NCI-H1417 (cell line): ENCODE measurements around the gene NEDD9.
A peak's percentile ranks its signal among the peaks of the same experiment; 100 is the strongest.

ENCODE experiments used
- DNase-seq, 3 experiments: peaks; one replicate each; lab custom pipeline; 2025; lab: John Stamatoyannopoulos, UW

The NEDD9 gene

DNA sequence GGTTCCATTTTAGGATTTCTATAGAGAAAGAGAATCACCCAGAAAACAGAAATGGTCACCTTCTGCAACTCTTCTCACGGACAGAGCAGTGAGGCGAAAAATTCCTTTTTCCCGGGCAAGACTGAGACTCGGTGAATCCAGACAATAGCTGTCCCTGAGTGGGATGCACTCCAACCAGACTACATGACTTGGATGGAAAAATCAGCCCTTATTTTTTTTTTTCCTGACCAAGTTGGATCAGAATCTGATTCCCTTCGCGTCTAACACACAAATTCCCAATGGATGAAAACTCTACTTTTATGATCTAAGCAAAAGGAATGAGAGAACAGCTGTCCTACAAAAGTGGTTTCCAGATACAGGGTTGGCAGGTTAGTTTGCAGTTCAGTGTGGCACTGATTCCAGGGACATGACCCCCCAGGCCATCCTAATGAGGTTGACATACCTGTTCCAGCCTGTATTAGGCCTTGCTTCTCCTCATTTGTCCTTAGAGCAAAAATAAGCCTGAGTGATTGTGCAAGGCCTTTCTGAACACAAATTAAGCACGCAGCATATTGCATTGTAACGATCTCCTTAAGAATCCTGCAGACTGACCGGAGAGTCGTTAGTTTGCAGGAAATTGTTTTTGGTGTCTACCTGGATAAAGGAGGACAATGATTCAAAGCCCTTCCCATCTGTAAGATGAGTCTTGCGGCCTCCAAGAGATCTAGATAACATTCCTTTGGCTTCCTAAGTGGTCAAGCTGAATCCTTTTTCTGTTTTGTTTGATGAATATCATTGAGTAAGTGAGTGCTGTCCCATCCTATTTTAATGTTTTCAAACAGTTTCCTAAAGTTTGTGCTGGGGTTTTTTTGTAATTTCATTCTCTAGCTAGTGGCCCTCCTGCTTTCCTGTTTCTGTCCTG lies 1.5 kb upstream of the NEDD9 start:
- no peak for DNase-seq

DNA sequence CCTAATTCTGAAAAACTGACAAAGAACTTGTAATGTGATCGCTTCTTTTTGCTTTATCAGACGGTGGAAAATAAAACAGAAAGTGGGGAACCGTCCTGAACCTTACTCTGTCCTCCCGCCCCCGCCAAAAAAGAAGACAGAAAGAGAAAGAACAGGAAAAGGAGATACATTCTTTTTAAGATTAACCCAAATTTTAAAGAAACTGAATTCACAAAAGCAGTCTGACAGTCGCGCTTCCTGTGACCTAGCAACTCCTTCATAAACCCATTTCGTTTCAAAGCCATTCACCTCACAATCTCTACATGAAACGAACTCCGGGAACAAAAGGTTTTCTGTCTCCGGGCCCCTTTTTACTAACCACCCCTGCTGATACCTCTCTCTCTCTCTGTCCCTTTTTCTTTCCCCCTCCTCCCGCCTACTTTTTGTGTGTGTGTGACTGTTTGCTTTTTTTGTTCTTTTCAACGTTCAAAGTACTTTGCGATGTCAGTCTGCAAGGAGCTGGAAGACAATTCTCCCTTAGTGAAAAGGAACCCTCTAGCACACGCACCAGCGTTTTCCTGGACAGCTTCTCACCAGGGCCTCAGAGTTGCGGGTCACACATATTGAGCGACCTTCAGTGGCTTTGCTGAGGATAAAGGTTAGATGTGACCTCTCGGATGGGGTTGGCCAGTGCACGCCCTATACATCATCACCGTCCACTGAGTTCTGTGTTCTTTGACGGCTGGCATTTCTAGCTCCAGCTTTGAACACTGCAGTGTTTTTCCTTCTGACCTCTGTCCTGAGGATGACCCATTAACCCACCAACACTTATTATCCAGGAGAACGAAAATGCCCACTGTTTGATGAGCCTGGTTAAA lies 530 bp upstream of the NEDD9 start:
- peak; percentile 60 to 82 (median 66) for DNase-seq

DNA sequence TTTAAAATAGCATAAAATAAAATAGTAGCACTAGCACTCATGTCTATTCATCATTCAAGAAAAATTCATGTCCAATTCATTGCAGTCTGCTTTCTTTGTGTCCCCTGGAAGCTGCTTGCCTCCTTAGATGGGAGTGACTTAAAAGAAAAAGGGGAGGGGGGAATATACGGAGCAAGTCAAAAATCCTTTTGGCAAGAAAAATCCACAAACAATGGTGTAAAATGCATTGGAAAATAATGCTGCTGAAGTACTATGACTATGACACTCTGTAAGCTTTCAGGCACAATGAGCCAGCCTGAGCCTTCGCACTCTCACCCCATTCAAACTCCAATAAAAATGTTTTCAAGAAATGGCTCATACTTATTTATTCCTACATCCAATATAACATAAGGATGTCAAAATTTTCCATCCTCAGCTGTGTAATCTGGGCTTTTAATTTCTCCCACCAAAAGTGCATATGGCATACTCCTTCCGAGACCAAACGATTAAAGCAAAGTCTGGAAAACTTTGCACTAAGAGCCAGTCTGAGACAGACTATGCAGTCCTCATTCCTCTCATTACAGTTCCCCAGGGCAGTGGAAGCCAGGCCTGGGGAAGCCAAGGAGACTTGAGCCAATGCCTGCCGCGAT lies 790 bp downstream of the NEDD9 start:
- no peak for DNase-seq

DNA sequence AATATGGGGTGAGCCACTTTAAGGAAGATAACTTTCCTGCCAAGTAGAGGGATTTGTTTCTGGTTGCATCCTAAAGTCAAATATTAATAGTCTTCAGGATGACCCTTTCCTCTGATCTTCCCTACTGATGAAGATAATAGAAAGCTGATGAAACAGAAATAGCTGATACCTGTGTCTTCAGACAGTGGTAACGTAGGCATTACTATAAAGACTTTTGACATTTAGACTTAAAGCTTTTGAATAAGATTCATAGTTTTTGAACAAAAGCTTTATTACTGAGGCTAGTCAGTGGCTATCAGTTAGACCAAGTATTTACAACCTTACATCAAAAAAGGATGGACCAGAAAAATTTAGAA lies 1.4 kb downstream of the NEDD9 start:
- no peak for DNase-seq

DNA sequence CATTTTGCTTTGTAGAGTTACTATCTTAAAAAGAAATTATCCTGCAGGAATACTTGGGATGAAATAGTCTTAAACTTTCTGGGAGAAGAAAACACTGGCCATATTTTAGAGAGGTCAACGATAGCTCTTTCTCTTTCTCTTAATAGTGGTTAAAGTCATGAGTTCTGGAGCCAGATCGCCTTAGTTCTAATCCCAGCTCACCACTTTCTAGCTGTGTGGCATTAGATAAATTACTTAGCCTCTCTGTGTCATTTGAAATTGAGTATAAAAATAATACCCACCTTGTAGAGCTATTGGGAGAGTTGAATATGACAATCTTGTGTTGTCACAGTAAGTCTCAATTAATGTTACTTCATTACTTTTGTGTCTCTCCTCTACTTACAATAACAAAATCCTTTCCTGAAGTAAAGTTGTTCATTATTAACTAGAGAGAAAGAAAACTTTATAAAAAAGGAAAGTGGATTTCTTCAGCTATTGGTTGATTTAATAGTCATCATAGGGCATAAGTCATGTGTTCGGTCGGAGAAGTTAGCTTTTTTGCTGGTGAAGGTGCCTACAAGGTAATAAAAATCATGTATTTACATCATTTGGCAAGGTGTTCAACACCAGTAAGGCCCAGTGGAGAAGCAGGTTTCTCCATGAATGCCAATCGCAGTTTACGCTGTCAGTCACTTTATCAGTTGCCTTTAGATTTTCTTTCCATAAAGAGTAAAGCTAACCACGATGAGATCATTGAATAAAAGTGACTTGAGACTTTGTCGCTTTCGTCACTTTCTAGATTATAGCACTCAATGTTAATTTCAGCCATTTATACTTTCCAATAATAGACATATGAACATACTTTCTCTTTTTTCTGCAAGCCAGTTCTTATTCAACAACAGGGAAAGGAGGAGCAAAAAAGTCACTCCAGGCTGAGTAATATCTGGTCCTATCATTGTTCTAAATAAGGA lies 2.0 kb downstream of the NEDD9 start:
- no peak for DNase-seq

DNA sequence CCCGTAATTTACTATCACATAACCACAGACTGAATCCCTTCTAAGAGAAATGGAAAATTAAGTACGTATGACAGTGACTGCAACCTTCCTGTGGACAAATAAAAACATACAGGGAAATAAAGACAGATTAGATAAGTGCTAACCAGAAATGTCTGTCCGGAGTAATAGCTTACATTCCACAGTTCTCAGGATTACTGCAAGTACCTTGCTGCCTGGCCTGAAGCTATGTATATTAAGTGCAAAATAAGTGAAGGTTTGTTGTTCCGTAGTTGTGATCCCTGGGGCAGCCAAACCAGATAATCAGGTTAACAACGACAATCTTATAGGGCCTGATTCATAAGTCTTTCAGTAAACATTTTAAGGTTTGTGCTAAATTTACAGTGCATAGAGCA lies 2.8 kb downstream of the NEDD9 start:
- no peak for DNase-seq

DNA sequence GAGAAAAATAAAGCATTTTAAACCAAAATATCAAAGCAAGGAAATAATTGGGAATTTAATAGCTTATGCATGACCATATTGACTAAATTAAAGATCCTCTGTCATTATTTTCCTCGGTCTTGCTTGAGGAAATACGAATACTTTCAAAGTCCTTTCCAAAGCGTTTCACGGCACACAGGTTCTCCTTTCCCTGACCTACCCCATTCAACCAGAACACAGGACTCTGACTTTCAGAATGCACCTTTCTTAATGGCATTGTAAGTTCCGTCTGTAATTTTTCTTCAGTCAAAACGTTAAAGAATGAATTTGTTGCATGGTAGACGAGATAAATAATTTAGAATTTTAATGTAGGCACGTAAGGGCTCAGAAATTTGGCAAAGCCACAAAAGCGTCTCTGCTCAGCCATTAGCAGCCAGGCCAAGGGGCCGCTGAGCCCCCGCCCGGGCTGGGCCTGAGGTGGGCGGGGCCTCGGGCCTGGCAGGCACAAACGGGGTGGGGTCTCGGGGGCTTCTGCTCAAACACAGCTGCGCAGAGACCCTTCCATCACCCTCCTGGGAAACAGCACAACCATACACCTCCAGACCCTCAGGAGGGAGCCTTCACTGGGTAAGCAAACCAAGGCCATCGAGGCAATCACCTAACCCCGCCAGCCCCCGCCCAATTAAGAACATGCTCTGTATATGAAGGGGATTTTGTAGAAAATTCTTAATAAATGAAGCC lies 3.4 kb downstream of the NEDD9 start:
- no peak for DNase-seq

DNA sequence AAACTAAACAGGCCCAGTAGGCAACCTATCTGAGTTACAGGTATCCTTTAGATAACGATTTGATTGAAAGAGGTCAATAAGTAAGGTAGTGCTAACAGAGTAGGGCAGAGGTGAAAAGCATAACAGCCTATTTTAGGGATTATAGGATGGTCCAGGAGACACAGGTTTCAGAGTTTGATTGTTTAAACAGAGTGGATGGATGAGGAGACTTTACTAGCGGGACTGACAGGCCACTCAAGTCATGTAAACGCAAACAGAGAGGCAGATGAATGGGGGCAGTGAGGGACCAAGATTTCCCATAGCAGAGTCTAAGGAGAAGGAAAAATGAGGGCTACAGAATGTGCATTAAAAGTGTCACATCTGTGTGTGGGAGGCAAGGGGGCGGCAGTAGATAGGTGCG lies 4.8 kb downstream of the NEDD9 start:
- no peak for DNase-seq

DNA sequence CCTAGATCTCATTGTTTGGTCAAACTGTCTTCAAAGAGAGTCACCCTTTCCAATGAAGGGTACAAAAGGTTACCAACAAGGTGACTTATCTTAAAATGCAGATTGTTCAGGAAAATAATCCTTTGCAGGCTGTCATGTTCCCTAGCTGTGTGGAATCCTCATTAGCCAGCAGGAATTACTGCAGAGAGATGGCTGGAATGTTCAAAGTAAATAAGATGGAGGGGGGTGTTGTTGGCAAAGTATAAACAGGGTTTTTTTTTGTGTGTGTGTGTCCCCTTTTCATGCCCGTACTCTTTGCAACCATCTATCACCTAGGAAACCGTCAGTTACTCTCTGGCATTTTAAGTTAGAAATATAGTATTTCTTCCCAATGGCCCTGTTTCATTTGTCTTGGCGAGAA lies 6.5 kb downstream of the NEDD9 start:
- DNase-seq, result no peak

DNA sequence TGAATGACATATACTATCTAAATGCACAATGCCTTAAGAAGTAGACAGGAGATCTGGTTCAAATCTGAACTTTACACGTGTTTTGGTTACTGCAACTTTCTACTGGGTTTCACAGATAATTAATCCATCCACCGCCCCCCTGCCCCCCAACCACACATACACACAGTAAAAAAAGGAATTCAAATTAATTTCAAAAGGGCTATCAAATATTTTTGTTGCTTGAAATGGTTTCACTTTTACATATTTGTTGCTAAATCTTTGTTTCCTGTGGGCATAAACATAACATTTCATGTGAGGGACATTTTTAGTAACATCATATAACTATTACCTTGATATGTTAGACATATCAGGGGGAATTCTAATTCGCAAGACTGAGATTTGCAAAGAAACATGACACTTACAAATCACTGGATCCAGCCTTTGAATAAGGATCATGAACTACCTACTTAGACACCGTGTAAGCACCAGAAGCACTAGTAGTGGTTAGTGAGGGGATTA lies 7.5 kb downstream of the NEDD9 start:
- DNase-seq, result no peak

DNA sequence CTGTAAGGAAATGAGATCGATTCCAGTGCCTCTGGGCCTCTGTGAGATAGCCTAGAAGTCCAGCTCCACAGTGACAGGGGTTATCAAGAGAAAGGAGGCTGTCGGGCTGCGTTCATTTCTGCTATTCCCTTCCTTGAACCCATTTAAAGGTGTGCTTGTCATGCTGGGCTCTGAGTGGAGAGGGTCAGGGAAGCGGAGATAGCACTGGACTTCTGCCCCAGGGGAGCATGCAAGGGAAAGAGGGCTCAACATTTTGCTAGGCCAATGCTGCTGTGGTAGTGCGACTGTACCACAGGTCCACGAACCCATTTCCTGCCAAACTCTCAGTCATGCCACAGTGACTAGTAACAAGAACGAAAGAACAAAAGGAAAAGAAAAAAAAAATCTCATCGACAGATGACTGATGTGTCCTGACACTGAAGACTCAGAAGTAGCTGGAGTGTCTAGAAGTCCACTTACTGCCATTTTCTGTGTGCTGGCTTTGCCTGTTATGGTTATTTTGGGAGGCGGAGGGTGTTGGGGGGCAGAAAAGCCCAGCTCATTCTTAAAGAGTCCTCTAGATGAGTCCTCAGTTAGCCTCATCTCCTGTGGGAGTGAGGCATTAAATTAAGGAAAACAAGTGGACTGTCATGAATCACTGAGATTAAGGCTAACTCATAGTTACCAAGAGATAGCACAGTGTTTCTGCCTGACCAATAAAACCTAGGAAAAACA lies 8.1 kb downstream of the NEDD9 start:
- no peak for DNase-seq

DNA sequence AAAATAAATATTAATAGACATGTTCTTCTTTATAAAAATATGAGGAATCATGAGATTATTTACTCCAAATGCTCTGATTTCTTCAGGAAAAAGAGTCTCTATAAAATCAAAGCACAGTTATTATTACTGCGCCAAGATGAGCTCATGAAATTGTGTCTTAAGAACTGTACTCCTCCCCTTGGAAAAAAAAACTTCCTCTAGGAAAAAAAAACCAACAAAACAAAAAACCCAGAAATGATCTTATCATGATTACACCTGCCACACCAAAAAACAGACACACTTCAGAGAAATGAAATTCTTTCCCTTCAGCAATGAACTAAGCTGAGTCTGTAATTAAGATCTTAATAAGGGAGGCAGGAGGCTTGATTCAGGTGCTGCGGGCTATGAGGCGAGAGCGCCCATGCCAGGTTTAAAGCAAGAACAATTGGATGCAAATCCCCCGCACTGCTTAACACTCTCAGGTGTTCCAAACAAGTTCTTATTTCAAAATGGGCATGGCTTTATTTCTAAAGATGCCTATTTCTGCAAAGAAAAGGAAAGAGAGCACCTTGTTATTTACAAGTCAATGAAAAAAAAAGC lies 9.1 kb downstream of the NEDD9 start:
- peak in 1 of 3 experiments; percentile 33 for DNase-seq

DNA sequence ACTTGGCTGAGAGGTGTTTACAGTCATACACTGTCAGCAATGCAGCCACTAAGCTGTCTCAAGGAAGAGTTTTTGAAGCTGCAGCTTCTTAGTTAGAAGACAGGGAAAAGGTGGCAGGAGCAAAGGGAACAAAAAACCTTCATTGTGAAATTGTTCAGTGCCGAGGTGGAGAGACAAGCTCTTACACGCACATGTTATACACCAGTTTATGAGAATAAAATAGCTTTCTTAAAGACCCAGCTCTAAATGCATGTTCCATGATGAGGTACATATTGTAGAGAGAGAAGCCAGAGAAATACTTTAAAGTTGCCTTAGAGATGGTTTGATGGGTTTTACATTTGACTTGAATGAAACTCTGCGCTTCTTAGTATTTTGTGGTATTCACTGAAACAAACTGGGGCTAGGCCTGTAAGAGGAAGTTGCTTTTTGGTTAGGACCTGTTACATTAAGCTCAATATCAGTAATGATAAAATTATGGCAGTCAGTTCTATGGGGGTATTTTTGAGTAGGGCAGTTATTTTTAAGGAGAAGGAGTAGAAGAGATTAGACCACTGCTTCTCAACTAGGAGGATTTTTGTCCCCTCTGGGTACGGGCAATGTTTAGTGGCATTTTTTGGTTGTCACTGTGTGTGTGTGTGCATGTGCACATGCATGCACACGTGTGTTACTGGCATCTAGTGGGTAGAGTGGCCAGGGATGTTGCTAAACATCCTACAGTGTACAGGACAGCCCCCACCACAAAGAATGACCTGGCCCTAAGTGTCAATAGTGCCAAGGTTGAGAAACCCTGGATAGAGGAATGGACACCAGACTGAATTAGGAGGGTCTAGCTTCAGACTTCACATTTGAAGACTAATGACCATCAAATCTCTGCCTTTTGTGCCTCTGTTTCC lies 9.8 kb downstream of the NEDD9 start:
- no peak for DNase-seq

DNA sequence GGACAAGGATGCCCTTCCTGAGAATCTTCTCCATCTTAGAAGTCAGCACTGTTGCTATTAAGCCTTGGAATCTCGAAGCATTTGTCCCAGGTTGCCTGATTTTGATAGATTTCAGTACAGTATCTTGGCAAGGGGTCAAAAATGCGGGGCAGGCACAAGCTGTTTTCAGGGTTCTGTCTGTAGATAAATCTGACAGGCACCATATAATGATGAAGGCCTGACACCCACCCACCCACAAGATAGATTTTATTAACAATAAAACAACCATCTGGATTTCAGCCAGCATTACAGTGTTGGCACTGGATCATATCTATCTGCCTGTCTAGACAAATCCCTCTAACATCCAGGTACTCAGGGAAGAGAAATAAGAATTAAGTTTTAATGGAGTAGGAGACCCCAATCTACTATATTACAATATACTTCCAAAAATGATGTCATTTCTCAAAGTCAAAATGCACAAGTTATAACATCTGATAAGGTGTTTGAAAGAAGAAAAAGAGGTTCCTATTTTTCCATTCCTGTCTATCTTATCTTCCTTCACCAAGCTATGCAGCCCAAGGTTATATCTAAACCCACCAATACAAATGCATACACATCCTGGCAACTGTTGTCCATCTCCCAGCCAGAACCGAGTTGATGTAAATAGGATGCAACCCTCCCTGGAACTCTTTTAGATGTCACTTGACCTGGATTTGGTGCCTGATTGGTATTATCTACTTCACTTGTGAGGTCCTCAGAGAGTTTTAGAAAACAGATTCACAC lies 10.7 kb downstream of the NEDD9 start:
- DNase-seq, result no peak

DNA sequence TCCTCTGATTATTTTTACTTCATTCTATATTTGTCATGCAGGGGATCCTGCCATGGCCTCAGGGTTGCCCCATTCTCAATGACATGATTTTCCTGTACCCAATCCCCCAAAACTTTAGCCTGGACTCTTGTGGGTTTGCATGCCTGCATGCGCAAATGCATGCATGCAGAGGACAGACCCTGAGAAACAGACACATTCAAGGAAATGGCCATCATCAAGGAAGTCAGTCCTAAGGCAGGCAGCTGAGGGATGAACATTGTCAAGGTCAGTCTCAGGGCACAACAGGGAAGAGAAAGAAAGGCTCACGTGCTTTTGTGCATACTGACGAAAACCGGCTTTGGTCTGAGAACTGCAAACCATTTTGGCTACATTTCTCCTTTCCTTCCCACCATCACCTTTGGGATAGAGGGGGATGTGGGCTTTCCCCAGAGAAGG lies 13.1 kb downstream of the NEDD9 start:
- no peak for DNase-seq

DNA sequence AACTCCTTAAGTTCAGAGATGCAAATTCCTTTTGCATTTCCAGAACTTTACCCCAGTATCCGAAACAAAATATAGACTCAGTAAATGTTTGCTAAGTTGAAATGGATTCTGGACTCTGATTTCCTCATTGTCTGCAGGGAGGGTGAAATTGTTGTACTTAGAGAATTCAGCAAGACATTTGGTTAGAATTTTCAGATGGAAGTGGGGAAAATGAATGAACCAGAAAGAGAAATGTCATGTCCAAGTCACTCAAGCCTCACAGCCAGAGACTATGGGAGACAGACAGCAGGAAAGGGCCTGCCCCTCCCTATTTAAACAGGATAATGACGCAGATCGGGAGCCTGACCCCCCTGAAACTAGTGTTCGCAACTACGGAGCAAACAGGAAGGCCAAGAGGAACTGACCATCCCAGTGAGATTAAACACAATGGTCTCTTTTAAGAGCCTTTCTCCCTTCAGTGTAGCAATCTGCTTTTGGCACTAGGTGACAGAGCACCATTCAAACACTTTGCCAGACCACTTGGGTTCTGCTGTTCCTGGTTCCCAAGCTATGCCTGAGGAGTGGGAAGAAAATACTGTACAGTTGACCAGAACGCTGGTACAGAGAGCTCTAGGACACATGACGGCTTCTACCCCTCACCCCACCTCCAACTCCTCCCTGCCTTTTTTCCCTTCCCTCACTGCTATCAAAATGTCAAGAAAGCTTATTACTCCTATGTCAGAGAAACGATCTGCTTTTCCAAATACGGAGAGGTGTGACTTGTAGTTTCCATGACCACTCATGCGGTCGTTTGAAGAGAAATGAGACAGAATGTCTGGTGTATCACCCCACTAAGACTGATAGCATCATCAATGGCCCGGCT lies 13.7 kb downstream of the NEDD9 start:
- no peak for DNase-seq

DNA sequence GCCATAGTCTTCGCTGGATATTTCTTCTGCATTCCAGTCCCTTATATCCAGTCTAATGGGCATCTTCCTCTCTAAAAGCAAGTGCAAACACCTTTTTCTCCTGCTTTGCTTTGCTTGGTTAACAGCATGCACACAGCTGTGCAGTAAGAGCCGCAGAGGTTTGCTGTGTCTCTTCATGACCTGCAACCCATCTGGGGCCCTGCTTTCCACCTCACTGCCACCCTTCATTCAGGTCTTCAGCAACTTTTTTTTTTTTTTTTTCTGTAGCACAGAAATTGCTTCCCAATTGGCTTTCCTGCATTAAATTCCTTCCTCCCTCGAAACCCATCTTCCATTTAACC lies 14.4 kb downstream of the NEDD9 start:
- no peak for DNase-seq
